ENCODE data around the gene UGT1A9.

The UGT1A9 gene

GRCh38 chr2:233818639-233819621 lies 147.2 kb downstream of the UGT1A9 start:
- Histone ChIP-seq H3K4me2 (ENCODE audit: low read length) (no peak overlapping the region), H3K9me2 (replicated peaks; ENCODE audit: control insufficient read depth, low read length) (no peaks in the 10 kb centered on the region), H3K79me2 (ENCODE audit: control insufficient read depth, low read length) (no peaks in the 10 kb centered on the region), H3K4me3 (ENCODE audit: low read length) (no peak overlapping the region), H3K27me3 (ENCODE audit: control insufficient read depth, low read length) (no peaks in the 10 kb centered on the region), H3F3A (ENCODE audit: control insufficient read depth, insufficient read depth) (no peaks in the 10 kb centered on the region), H3K36me3 (ENCODE audit: control insufficient read depth, low read length) (no peaks in the 10 kb centered on the region), H3K4me1 (ENCODE audit: control insufficient read depth, low read length) (no peaks in the 10 kb centered on the region), H4K20me1 (ENCODE audit: control insufficient read depth, insufficient read depth, low read depth, low read length) (no peaks in the 10 kb centered on the region), H3K9me3 (ENCODE audit: control insufficient read depth, insufficient read depth, low read length) (peaks cover 3% of the 10 kb centered on the region; the same call in 1 of the 2 replicates), H3K27ac (ENCODE audit: low read depth, low read length) (no peak overlapping the region)
- TF ChIP-seq CTCF (IDR thresholded peaks at IDR 0.05; ENCODE audit: low read depth, low read length, poor library complexity, severe bottlenecking): no peak
- no peak for TF ChIP-seq EZH2phosphoT487 (IDR thresholded peaks at IDR 0.05; ENCODE audit: borderline replicate concordance, low read length)

- no peak for TF ChIP-seq EZH2phosphoT487 (IDR thresholded peaks at IDR 0.05; ENCODE audit: borderline replicate concordance, low read length)
- TF ChIP-seq CTCF (IDR thresholded peaks at IDR 0.05; ENCODE audit: low read depth, low read length, poor library complexity, severe bottlenecking): no peak
- Histone ChIP-seq H4K20me1 (ENCODE audit: control insufficient read depth, insufficient read depth, low read depth, low read length) (no peaks in the 10 kb centered on the region), H3K9me3 (ENCODE audit: control insufficient read depth, insufficient read depth, low read length) (no peaks in the 10 kb centered on the region), H3K27me3 (ENCODE audit: control insufficient read depth, low read length) (no peaks in the 10 kb centered on the region), H3K9me2 (replicated peaks; ENCODE audit: control insufficient read depth, low read length) (no peaks in the 10 kb centered on the region), H3K4me2 (ENCODE audit: low read length) (no peak overlapping the region), H3K4me1 (ENCODE audit: control insufficient read depth, low read length) (no peaks in the 10 kb centered on the region), H3K79me2 (ENCODE audit: control insufficient read depth, low read length) (no peaks in the 10 kb centered on the region), H3F3A (ENCODE audit: control insufficient read depth, insufficient read depth) (no peaks in the 10 kb centered on the region), H3K27ac (ENCODE audit: low read depth, low read length) (no peak overlapping the region), H3K4me3 (ENCODE audit: low read length) (no peak overlapping the region), H3K36me3 (ENCODE audit: control insufficient read depth, low read length) (no peaks in the 10 kb centered on the region)
Measured at GRCh38 chr2:233819884-233820773, 148.4 kb downstream of the UGT1A9 start.

GRCh38 chr2:233820774-233821105 lies 149.0 kb downstream of the UGT1A9 start:
- H3K27ac ChIP-seq (ENCODE audit: low read depth, low read length): no peak overlapping the region
- H3F3A ChIP-seq (ENCODE audit: control insufficient read depth, insufficient read depth): no peaks in the 10 kb centered on the region
- H4K20me1 ChIP-seq (ENCODE audit: control insufficient read depth, insufficient read depth, low read depth, low read length): no peaks in the 10 kb centered on the region
- H3K9me3 ChIP-seq (ENCODE audit: control insufficient read depth, insufficient read depth, low read length): no peaks in the 10 kb centered on the region
- no peaks in the 10 kb centered on the region for H3K36me3 ChIP-seq (ENCODE audit: control insufficient read depth, low read length)
- H3K4me1 ChIP-seq (ENCODE audit: control insufficient read depth, low read length): no peaks in the 10 kb centered on the region
- no peaks in the 10 kb centered on the region for H3K79me2 ChIP-seq (ENCODE audit: control insufficient read depth, low read length)
- H3K9me2 ChIP-seq (replicated peaks; ENCODE audit: control insufficient read depth, low read length): no peaks in the 10 kb centered on the region
- no peak overlapping the region for H3K4me2 ChIP-seq (ENCODE audit: low read length)
- no peaks in the 10 kb centered on the region for H3K27me3 ChIP-seq (ENCODE audit: control insufficient read depth, low read length)
- TF ChIP-seq EZH2phosphoT487 (IDR thresholded peaks at IDR 0.05; ENCODE audit: borderline replicate concordance, low read length): no peak
- TF ChIP-seq CTCF (IDR thresholded peaks at IDR 0.05; ENCODE audit: low read depth, low read length, poor library complexity, severe bottlenecking): no peak
- H3K4me3 ChIP-seq (ENCODE audit: low read length): no peak overlapping the region
